NB4 (cell line): Measurements from ENCODE around the gene TMEM126B.

Source experiments
- DNase-seq: peaks from one replicate; pipeline ENCODE4 v3.0.0; 2010; ENCODE audit warnings: low read depth
- H3K4me3 ChIP-seq: one replicate; pipeline ENCODE4 v1.5.1; 2011; ENCODE audit warnings: mild to moderate bottlenecking, low read depth, low read length, moderate library complexity
- CTCF ChIP-seq: IDR thresholded peaks from one replicate; pipeline ENCODE4 v1.5.1; 2012; ENCODE audit warnings: low read depth, low read length
- MAX ChIP-seq: IDR thresholded peaks from 2 replicates; pipeline ENCODE4 v1.6.1; 2011; ENCODE audit warnings: low read depth, low read length
- MYC ChIP-seq: IDR thresholded peaks from 2 replicates; pipeline ENCODE4 v1.6.1; 2011; ENCODE audit warnings: low read depth, low read length
- POLR2A ChIP-seq: IDR thresholded peaks from 2 replicates; pipeline ENCODE4 v1.6.1; 2011; ENCODE audit warnings: mild to moderate bottlenecking; ENCODE audit not compliant: insufficient read length; ENCODE audit errors: extremely low read depth

Gene TMEM126B

GRCh38 chr11:85620256-85620655 lies 8.1 kb upstream of the TMEM126B start:
- no peak overlapping the region for H3K4me3 ChIP-seq
- no peak for DNase-seq
- TF ChIP-seq MYC: no peak
- no peak for TF ChIP-seq POLR2A
- no peak for TF ChIP-seq CTCF
- no peak for TF ChIP-seq MAX

GRCh38 chr11:85626496-85626895 lies 1.9 kb upstream of the TMEM126B start:
- no peak overlapping the region for H3K4me3 ChIP-seq
- TF ChIP-seq POLR2A: no peak
- no peak for TF ChIP-seq MYC
- no peak for TF ChIP-seq CTCF
- no peak for TF ChIP-seq MAX
- no peak for DNase-seq

- no peak for TF ChIP-seq MAX
- no peak for TF ChIP-seq CTCF
- TF ChIP-seq MYC: no peak
- no peak for TF ChIP-seq POLR2A
- peak within 1 kb of the TSS; percentile 75 for H3K4me3 ChIP-seq
- DNase-seq: peak; percentile 52
Measured at GRCh38 chr11:85627332-85627997, 928 bp upstream of the TMEM126B start, which contains the start of gene DLG2. TSS of gene DLG2 (minus strand) at chr11:85627344.

GRCh38 chr11:85628771-85629341 lies 463 bp downstream of the TMEM126B start:
- TF ChIP-seq MAX (peak; percentile 90), MYC (peak; percentile 76), CTCF (no peak)
- no peak for DNase-seq
- H3K4me3 ChIP-seq: peak overlapping the region; percentile 77

GRCh38 chr11:85634747-85635146 lies 6.4 kb downstream of the TMEM126B start:
- DNase-seq: no peak
- no peak for TF ChIP-seq MAX
- no peak for TF ChIP-seq CTCF
- TF ChIP-seq POLR2A: no peak
- TF ChIP-seq MYC: no peak
- no peak overlapping the region for H3K4me3 ChIP-seq

- DNase-seq: no peak
- TF ChIP-seq CTCF: no peak
- no peak for TF ChIP-seq POLR2A
- TF ChIP-seq MAX: no peak
- no peak for TF ChIP-seq MYC
- no peak overlapping the region for H3K4me3 ChIP-seq
Measured at GRCh38 chr11:85643191-85643614, 14.8 kb downstream of the TMEM126B start.
